GM06990 (cell line): ENCODE measurements around the gene EML3.

Experiments
- DNase-seq: peaks from one replicate; pipeline ENCODE4 v3.0.0-alpha.2; 2011; ENCODE audit not compliant: insufficient read length; ENCODE audit errors: extremely low read depth
- H3K27me3 ChIP-seq: replicated peaks from 2 replicates; pipeline ENCODE4 v1.6.0; 2011; ENCODE audit warnings: low read length; ENCODE audit not compliant: control insufficient read depth, insufficient read depth
- H3K36me3 ChIP-seq: 2 replicates; pipeline ENCODE4 v1.5.1; 2011; ENCODE audit warnings: low read length; ENCODE audit not compliant: control insufficient read depth, insufficient read depth
- H3K4me3 ChIP-seq: replicated peaks from 2 replicates; pipeline ENCODE4 v1.5.1; 2011; ENCODE audit warnings: low read depth, mild to moderate bottlenecking, control low read depth, low read length
- CTCF ChIP-seq: IDR thresholded peaks from 2 replicates; pipeline ENCODE4 v1.5.1; 2011; ENCODE audit warnings: low read length, control low read depth, mild to moderate bottlenecking, inconsistent platforms; ENCODE audit not compliant: insufficient read depth, poor library complexity, severe bottlenecking

The EML3 gene

GRCh38 chr11:62613291-62613778 is 760 bp upstream of the EML3 start:
- peaks cover 7% of the 10 kb centered on the region for H3K36me3 ChIP-seq
- TF ChIP-seq CTCF: no peak
- no peaks in the 10 kb centered on the region for H3K27me3 ChIP-seq
- H3K4me3 ChIP-seq: peak overlapping the region; percentile 84
- DNase-seq: no peak

DNA sequence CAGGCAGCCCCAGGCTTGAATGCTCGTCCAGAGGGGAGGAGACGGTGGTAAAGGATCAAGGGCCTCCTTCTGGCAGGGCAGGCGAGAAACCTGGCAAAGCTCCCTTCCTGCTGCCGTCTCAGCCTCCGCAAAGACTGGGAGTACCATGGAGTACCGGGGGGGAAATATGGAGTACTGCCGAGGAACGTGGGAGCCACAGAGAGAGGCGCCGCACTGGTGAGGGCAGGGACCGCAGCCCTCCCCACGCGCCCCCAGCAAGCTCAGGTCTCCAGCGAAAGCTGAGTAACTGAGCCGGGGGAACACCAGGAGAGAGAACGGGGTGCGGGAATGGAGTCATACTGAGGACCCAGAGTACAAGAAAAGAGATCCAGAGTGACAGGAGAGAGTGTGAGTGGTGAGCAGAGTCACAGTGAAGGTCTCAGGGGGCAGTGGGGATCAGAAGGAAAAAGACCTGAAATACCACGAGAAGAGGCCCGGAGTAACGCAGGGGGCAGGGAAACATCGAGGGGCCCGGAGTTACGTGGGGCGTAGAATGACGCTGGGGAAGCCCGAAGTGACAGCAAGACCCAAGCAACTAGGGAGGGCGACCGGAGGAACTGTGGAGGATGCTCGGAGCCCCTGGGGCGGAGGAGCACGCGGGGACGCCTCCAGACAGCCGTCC is 740 bp downstream of the EML3 start:
- Histone ChIP-seq H3K36me3 (peaks cover 5% of the 10 kb centered on the region), H3K27me3 (no peaks in the 10 kb centered on the region), H3K4me3 (peak overlapping the region; percentile 84)
- TF ChIP-seq CTCF: no peak
- DNase-seq: peak; percentile 75

GRCh38 chr11:62610814-62611704 is 1.5 kb downstream of the EML3 start:
- no peak for DNase-seq
- H3K36me3 ChIP-seq: peaks cover 2% of the 10 kb centered on the region
- peak overlapping the region; percentile 84 for H3K4me3 ChIP-seq

DNA sequence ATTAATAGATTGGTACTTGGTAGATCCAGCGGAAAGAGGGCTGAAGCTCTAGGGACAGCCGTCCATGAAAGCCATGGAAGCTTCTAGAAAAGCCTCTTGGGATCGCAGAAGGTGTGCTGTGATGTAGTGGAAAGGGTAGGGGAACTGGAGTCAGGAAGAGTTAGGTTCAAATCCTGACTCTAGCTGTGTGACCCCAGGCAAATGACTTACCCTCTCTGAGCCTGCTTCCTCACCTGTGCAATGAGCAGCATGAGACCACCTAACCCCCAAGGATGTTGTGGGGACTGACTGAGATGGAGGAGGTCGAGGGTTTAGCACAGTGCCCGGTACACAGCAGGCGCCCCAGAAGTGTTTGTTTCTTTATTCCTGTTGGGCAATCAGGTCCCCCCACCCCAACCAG is 2.2 kb downstream of the EML3 start:
- no peak overlapping the region for H3K4me3 ChIP-seq
- no peak for DNase-seq
- H3K36me3 ChIP-seq: peaks cover 5% of the 10 kb centered on the region
- no peak for TF ChIP-seq CTCF
- no peaks in the 10 kb centered on the region for H3K27me3 ChIP-seq

More at GRCh38 chr11:62610814-62611704, 1.5 kb downstream of the EML3 start:
- TF ChIP-seq CTCF: no peak
- H3K27me3 ChIP-seq: no peaks in the 10 kb centered on the region

DNA sequence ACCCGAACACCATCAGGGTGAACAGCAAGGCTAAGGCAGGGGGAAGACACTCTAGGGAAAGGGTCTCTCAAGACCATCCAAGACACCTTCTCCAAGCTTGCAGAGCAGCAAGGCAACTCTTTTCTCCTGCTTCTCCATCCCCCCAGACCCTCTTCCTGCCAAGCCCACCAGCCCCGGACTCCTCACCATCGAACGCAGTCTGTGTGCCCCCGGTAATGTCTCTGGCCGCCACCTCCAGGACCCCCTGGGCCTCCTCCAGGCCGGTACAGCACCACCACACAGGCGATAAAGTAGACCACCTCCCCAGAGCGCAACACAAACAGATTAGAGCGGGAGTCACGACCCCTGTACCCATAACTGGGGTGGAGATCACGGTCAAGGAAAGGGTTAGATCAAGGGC is 3.8 kb downstream of the EML3 start:
- no peak for TF ChIP-seq CTCF
- Histone ChIP-seq H3K4me3 (no peak overlapping the region), H3K36me3 (peaks cover 4% of the 10 kb centered on the region), H3K27me3 (no peaks in the 10 kb centered on the region)
- no peak for DNase-seq
